ENCODE measurements around the gene DDX47. TPM values are rescaled to one million over a fixed set of nuclear protein-coding genes. Genes with fewer than 3 reads are reported as not detected.
"Not testable (repeated sequence)": the region's sequence is repeated elsewhere in the genome, so short reads cannot be mapped to it uniquely, and the experiment has no call there.

The DDX47 gene
- polyA plus RNA-seq, 4 donors: 72.8 to 81.5 (median 78.4) TPM

GRCh38 chr12:12819752-12820311 lies 6.7 kb downstream of the DDX47 start:
- DNase-seq (ENCODE audit: low read depth in 4 of 4, low spot score in 3 of 4): no peak

- not testable (repeated sequence) for DNase-seq (ENCODE audit: low read depth in 4 of 4, low spot score in 3 of 4)
These were observed 7.2 kb downstream of the DDX47 start for GRCh38 chr12:12820376-12820775.

- DNase-seq (ENCODE audit: low read depth in 4 of 4, low spot score in 3 of 4): no peak
These were observed 8.8 kb downstream of the DDX47 start for GRCh38 chr12:12821975-12822374.

- DNase-seq (ENCODE audit: low read depth in 4 of 4, low spot score in 3 of 4): no peak
These were observed 9.7 kb downstream of the DDX47 start for GRCh38 chr12:12822886-12823285.

GRCh38 chr12:12823300-12823699 lies 10.2 kb downstream of the DDX47 start:
- DNase-seq (ENCODE audit: low read depth in 4 of 4, low spot score in 3 of 4): no peak

- no peak for DNase-seq (ENCODE audit: low read depth in 4 of 4, low spot score in 3 of 4)
These were observed 10.7 kb downstream of the DDX47 start for GRCh38 chr12:12823811-12824210.

GRCh38 chr12:12835378-12836146 lies 22.4 kb downstream of the DDX47 start:
- no peak for DNase-seq (ENCODE audit: low read depth in 4 of 4, low spot score in 3 of 4)

GRCh38 chr12:12836571-12836970 lies 23.4 kb downstream of the DDX47 start:
- no peak for DNase-seq (ENCODE audit: low read depth in 4 of 4, low spot score in 3 of 4)

GRCh38 chr12:12837025-12837812 lies 24.1 kb downstream of the DDX47 start:
- DNase-seq (ENCODE audit: low read depth in 4 of 4, low spot score in 3 of 4): peak in 1 of 4 donors; percentile 49

GRCh38 chr12:12837813-12838153 lies 24.6 kb downstream of the DDX47 start:
- DNase-seq (ENCODE audit: low read depth in 4 of 4, low spot score in 3 of 4): no peak

- DNase-seq (ENCODE audit: low read depth in 4 of 4, low spot score in 3 of 4): no peak
These were observed 25.9 kb downstream of the DDX47 start for GRCh38 chr12:12839003-12839395.

- not testable (repeated sequence) for DNase-seq (ENCODE audit: low read depth in 4 of 4, low spot score in 3 of 4)
These were observed 26.3 kb downstream of the DDX47 start for GRCh38 chr12:12839439-12839838.

GRCh38 chr12:12839873-12840579 lies 26.9 kb downstream of the DDX47 start:
- DNase-seq (ENCODE audit: low read depth in 4 of 4, low spot score in 3 of 4): peak in 2 of 4 donors; percentile 11 to 19

- no peak for DNase-seq (ENCODE audit: low read depth in 4 of 4, low spot score in 3 of 4)
These were observed 27.4 kb downstream of the DDX47 start for GRCh38 chr12:12840580-12840899.

- DNase-seq (ENCODE audit: low read depth in 4 of 4, low spot score in 3 of 4): not testable (repeated sequence)
These were observed 28.3 kb downstream of the DDX47 start for GRCh38 chr12:12841428-12841827.

GRCh38 chr12:12845794-12846243 lies 32.7 kb downstream of the DDX47 start:
- DNase-seq (ENCODE audit: low read depth in 4 of 4, low spot score in 3 of 4): no peak

- not testable (repeated sequence) for DNase-seq (ENCODE audit: low read depth in 4 of 4, low spot score in 3 of 4)
These were observed 33.6 kb downstream of the DDX47 start for GRCh38 chr12:12846780-12847179.

GRCh38 chr12:12853435-12853834 lies 40.3 kb downstream of the DDX47 start:
- DNase-seq (ENCODE audit: low read depth in 4 of 4, low spot score in 3 of 4): no peak

GRCh38 chr12:12859690-12860089 lies 46.5 kb downstream of the DDX47 start:
- DNase-seq (ENCODE audit: low read depth in 4 of 4, low spot score in 3 of 4): no peak

GRCh38 chr12:12864243-12864642 lies 51.1 kb downstream of the DDX47 start:
- DNase-seq (ENCODE audit: low read depth in 4 of 4, low spot score in 3 of 4): no peak

Data from right renal pelvis (tissue), 4 donors.